A549 (cell line): ENCODE results near the gene TRPV4. TPM values are rescaled to one million over a fixed set of nuclear protein-coding genes. Genes with fewer than 3 reads are reported as not detected.

Experiments
- ATAC-seq, 2 experiments: fragments of 200-7000 bp in 1 of 2; fragments of >200 bp in 1 of 2; cut with Nextera tagmentation in 1 of 2; cut with Tn5 transposase in 1 of 2; 3 replicates each; pipeline versions ENCODE4 v1.8.0 to v1.9.1; 2018 to 2020; ENCODE audit warnings: mild to moderate bottlenecking in 1 of 2, moderate library complexity in 1 of 2
- CTCF ChIA-PET: fragments of 300-600 bp; sonication (Branson Sonifier 250); formaldehyde crosslinking; extraction: SDS; loops from one replicate; lab custom pipeline; 2021; ENCODE audit warnings: antibody characterized with exemption, inconsistent platforms; lab: Yijun Ruan, JAX
- POLR2A ChIA-PET: fragments of 350-600 bp; formaldehyde crosslinking; extraction: SDS; loops from one replicate; lab custom pipeline; 2021; ENCODE audit warnings: antibody characterized with exemption, inconsistent platforms; lab: Yijun Ruan, JAX
- DNase-seq, 2 experiments: peaks; one replicate each; pipeline versions ENCODE4 v3.0.0 to v3.0.0-alpha.2; 2011 to 2016; ENCODE audit warnings: low read depth in 1 of 2, low spot score in 1 of 2
- FAIRE-seq: peaks from 2 replicates; lab custom pipeline; 2011; peaks lifted over from hg19 to GRCh38; lab: Jason Lieb, UNC
- H3K27ac ChIP-seq, 2 experiments: fragments of >200 bp; sonication (Bioruptor Twin); formaldehyde crosslinking; 3 replicates each; pipeline ENCODE4 v1.5.1; 2016 to 2017
- H3K4me1 ChIP-seq: fragments of >200 bp; sonication (Bioruptor Twin); formaldehyde crosslinking; 3 replicates; pipeline ENCODE4 v1.6.1; 2016
- H3K4me2 ChIP-seq: fragments of >200 bp; sonication (Bioruptor Twin); formaldehyde crosslinking; 3 replicates; pipeline ENCODE4 v1.6.1; 2016
- H3K4me3 ChIP-seq: fragments of >200 bp; sonication (Bioruptor Twin); formaldehyde crosslinking; 3 replicates; pipeline ENCODE4 v1.5.1; 2016
- H3K9me3 ChIP-seq: fragments of >200 bp; sonication (Bioruptor Twin); formaldehyde crosslinking; 3 replicates; pipeline ENCODE4 v1.6.1; 2016
- BCL3 ChIP-seq: fragments of >200 bp; sonication (Bioruptor Twin); formaldehyde crosslinking; IDR thresholded peaks from 3 replicates; pipeline ENCODE4 v1.6.1; 2016
- CTCF ChIP-seq: fragments of >200 bp; sonication (Bioruptor Twin); formaldehyde crosslinking; IDR thresholded peaks from 3 replicates; pipeline ENCODE4 v1.5.1; 2016
- EP300 ChIP-seq, 2 experiments: fragments of >200 bp; sonication (Bioruptor Twin); formaldehyde crosslinking; IDR thresholded peaks; 2 replicates in 1 of 2; 3 replicates in 1 of 2; pipeline ENCODE4 v1.6.1; 2016 to 2017
- FOSL2 ChIP-seq, 2 experiments: fragments of 450-650 bp in 1 of 2; fragments of >200 bp in 1 of 2; sonication (Bioruptor Twin) in 1 of 2; formaldehyde crosslinking; IDR thresholded peaks; 2 replicates each; pipeline versions ENCODE4 v1.5.0 to v1.6.1; 2016 to 2020; ENCODE audit warnings: mild to moderate bottlenecking in 1 of 2, moderate library complexity in 1 of 2
- GATA3 ChIP-seq: IDR thresholded peaks from 2 replicates; pipeline ENCODE4 v1.6.1; 2012; ENCODE audit warnings: borderline replicate concordance
- HES2 ChIP-seq: fragments of >200 bp; sonication (Bioruptor Twin); formaldehyde crosslinking; IDR thresholded peaks from 2 replicates; pipeline ENCODE4 v1.6.1; 2016
- HOXA7 ChIP-seq: fragments of 250-450 bp; sonication (Bioruptor Pico); IDR thresholded peaks from 2 replicates; pipeline ENCODE4 v1.5.0; 2020; ENCODE audit warnings: mild to moderate bottlenecking, moderate library complexity
- HOXB5 ChIP-seq: fragments of 250-450 bp; sonication (Bioruptor Pico); IDR thresholded peaks from 2 replicates; pipeline ENCODE4 v1.5.0; 2020; ENCODE audit warnings: mild to moderate bottlenecking, moderate library complexity
- MAFK ChIP-seq: fragments of 450-650 bp; IDR thresholded peaks from 2 replicates; pipeline ENCODE4 v1.6.1; 2014; ENCODE audit not compliant: partially characterized antibody
- MAX ChIP-seq: IDR thresholded peaks from 2 replicates; pipeline ENCODE4 v1.6.1; 2012
- NFE2L2 ChIP-seq: fragments of 150-350 bp; conservative IDR thresholded peaks from 2 replicates; pipeline ENCODE4 v1.6.1; 2014; ENCODE audit warnings: low read length
- NR3C1 ChIP-seq: fragments of >200 bp; sonication (Bioruptor Twin); formaldehyde crosslinking; IDR thresholded peaks from 3 replicates; pipeline ENCODE4 v1.6.1; 2017
- PHF8 ChIP-seq: fragments of 200-600 bp; sonication (generic); IDR thresholded peaks from 2 replicates; pipeline ENCODE4 v1.6.1; 2016; ENCODE audit warnings: low read depth, mild to moderate bottlenecking, antibody characterized with exemption, moderate library complexity, borderline replicate concordance
- RAD21 ChIP-seq, 2 experiments: fragments of >200 bp in 1 of 2; sonication (Bioruptor Twin) in 1 of 2; formaldehyde crosslinking in 1 of 2; IDR thresholded peaks in 1 of 2; conservative IDR thresholded peaks in 1 of 2; 2 replicates in 1 of 2; 3 replicates in 1 of 2; pipeline ENCODE4 v1.6.1; 2012 to 2018; ENCODE audit warnings: inconsistent platforms in 1 of 2
- SREBF2 ChIP-seq: fragments of 450-650 bp; IDR thresholded peaks from 2 replicates; pipeline ENCODE4 v1.6.1; 2014; ENCODE audit warnings: mild to moderate bottlenecking, moderate library complexity
- TP53 ChIP-seq: fragments of 250-450 bp; sonication (Bioruptor Pico); IDR thresholded peaks from 2 replicates; pipeline ENCODE4 v1.5.0; 2021; ENCODE audit warnings: mild to moderate bottlenecking, moderate library complexity
- WGBS: methylation state at CpG from one replicate; pipeline ENCODE4 v1.1.6; 2017; ENCODE audit errors: missing lambda C conversion rate; 5-methylcytosine and 5-hydroxymethylcytosine counted together
- polyA plus RNA-seq, 4 experiments: library from polyadenylated mRNA; depleted of rRNA in 3 of 4; stranded (reverse); fragments of >200 nt; fragmentation: RNase III in 1 of 4; extraction: RNeasy Plus Mini Kit Qiagen cat#74134 plus additional on column Dnase treatment in 1 of 4; gene quantifications; 2 replicates in 3 of 4; 3 replicates in 1 of 4; pipeline ENCODE4 v1.2.3, GENCODE V29; 2011 to 2017

The TRPV4 gene
- polyA plus RNA-seq, 2 of the 4 experiments (the other 2 are of a cell fraction) = 0.15 to 0.37 TPM

- 76% methylated on average over 17 of the region's 18 CpGs for WGBS
- FAIRE-seq (no peak), DNase-seq (no peak), ATAC-seq (no peak)
- ChIA-PET POLR2A (no interaction called here), CTCF (interaction anchor here (0.5 to 9.2 kb wide), 5 partner anchors 9 to 71 kb away, joined by 3 to 88 read pairs (median 5); no protein-coding TSS in a partner anchor)
- Histone ChIP-seq H3K4me2 (no peak overlapping the region), H3K27ac (no peak overlapping the region), H3K4me1 (no peaks in the 10 kb centered on the region), H3K9me3 (no peaks in the 10 kb centered on the region), H3K4me3 (no peak overlapping the region)
- TF ChIP-seq MAFK (no peak), HOXB5 (CRISPR knock-in tag) (no peak), NFE2L2 (no peak), HOXA7 (CRISPR knock-in tag) (no peak)
These were observed 68.3 kb downstream of the TRPV4 start for GRCh38 chr12:109764776-109765445.

- CTCF ChIA-PET = interaction anchor here (1.1 to 9.2 kb wide), 4 partner anchors 10 to 45 kb away, joined by 3 to 88 read pairs (median 6); no protein-coding TSS in a partner anchor
These were observed 69.1 kb downstream of the TRPV4 start for GRCh38 chr12:109764123-109764522.

GRCh38 chr12:109763201-109763841 is 69.9 kb downstream of the TRPV4 start:
- Histone ChIP-seq H3K4me3 (no peak overlapping the region), H3K9me3 (no peaks in the 10 kb centered on the region), H3K4me2 (no peak overlapping the region), H3K27ac (no peak overlapping the region), H3K4me1 (no peaks in the 10 kb centered on the region)
- no peak for TF ChIP-seq FOSL2 (IDR thresholded peaks at IDR 0.05)
- TF ChIP-seq FOSL2 (CRISPR knock-in tag; IDR thresholded peaks at IDR 0.05) = peak; percentile 54; the same call in 1 of the 2 replicates
- TF ChIP-seq RAD21 (conservative IDR thresholded peaks at IDR 0.05 in 1 of 2, IDR thresholded peaks at IDR 0.05 in 1 of 2) = no peak
- peak in 1 of 2 experiments; percentile 60 for DNase-seq
- ChIA-PET CTCF (interaction anchor here (1.6 to 9.2 kb wide), 3 partner anchors 11 to 245 kb away, joined by 4 to 88 read pairs (median 10); no protein-coding TSS in a partner anchor), POLR2A (no interaction called here)
- ATAC-seq = peak; percentile 53 to 64
- FAIRE-seq = peak; percentile 65
- WGBS = 52% methylated on average over 3 of the region's 3 CpGs

More at GRCh38 chr12:109764123-109764522, 69.1 kb downstream of the TRPV4 start:
- no peak overlapping the region for H3K27ac ChIP-seq
- DNase-seq = no peak
- no peak overlapping the region for H3K4me2 ChIP-seq
- POLR2A ChIA-PET = no interaction called here
- no peaks in the 10 kb centered on the region for H3K4me1 ChIP-seq
- ATAC-seq = peak in 1 of 2 experiments; percentile 59; a peak in 3 of 6 replicates
- no peaks in the 10 kb centered on the region for H3K9me3 ChIP-seq
- no peak for FAIRE-seq
- TF ChIP-seq RAD21 (conservative IDR thresholded peaks at IDR 0.05 in 1 of 2, IDR thresholded peaks at IDR 0.05 in 1 of 2) (peak in 1 of 2 experiments; percentile 26; a peak in 1 of 5 replicates), BCL3 (no peak), CTCF (peak; percentile 22; the same call in 1 of the 3 replicates), EP300 (IDR thresholded peaks at IDR 0.05) (no peak)
- no peak overlapping the region for H3K4me3 ChIP-seq
- 74% methylated on average over 3 of the region's 3 CpGs for WGBS

- Histone ChIP-seq H3K9me3 (no peaks in the 10 kb centered on the region), H3K4me1 (no peaks in the 10 kb centered on the region), H3K4me2 (no peak overlapping the region), H3K27ac (peak overlapping the region in 1 of 2 experiments; percentile 35; a peak in 1 of 6 replicates), H3K4me3 (no peak overlapping the region)
- 13% methylated on average over 2 of the region's 2 CpGs for WGBS
- POLR2A ChIA-PET = no interaction called here
- DNase-seq (no peak), ATAC-seq (no peak), FAIRE-seq (no peak)
- CTCF ChIA-PET = interaction anchor here (2.4 to 9.2 kb wide), 2 partner anchors 11 to 244 kb away, joined by 10 to 88 read pairs; no protein-coding TSS in a partner anchor
- no peak for TF ChIP-seq HES2
- TF ChIP-seq NR3C1 = no peak
- TF ChIP-seq MAX = no peak
- TF ChIP-seq TP53 = no peak
- TF ChIP-seq SREBF2 = no peak
- no peak for TF ChIP-seq PHF8
- no peak for TF ChIP-seq GATA3
These were observed 70.5 kb downstream of the TRPV4 start for GRCh38 chr12:109762673-109763191.
